ENCODE results near the gene WFS1.

Gene WFS1

GRCh38 chr4:6269616-6270511 lies at the start of gene WFS1:
Gene WFS1, plus strand, starts transcription at chr4:6269850. Its CDS starts 7,606 bp downstream, at chr4:6277456.
- DNase-seq = peak; percentile 82

GRCh38 chr4:6221301-6221850 lies 48.3 kb upstream of the WFS1 start:
- no peak for DNase-seq

GRCh38 chr4:6221851-6222760 lies 47.5 kb upstream of the WFS1 start:
- DNase-seq = no peak

GRCh38 chr4:6222761-6223292 lies 46.8 kb upstream of the WFS1 start:
- no peak for DNase-seq

GRCh38 chr4:6224735-6225134 lies 44.9 kb upstream of the WFS1 start:
- DNase-seq = no peak

- peak; percentile 6 for DNase-seq
Measured at GRCh38 chr4:6225469-6225868, 44.2 kb upstream of the WFS1 start.

- DNase-seq = no peak
Measured at GRCh38 chr4:6226506-6226905, 43.1 kb upstream of the WFS1 start.

GRCh38 chr4:6227412-6228157 lies 42.1 kb upstream of the WFS1 start:
- DNase-seq = no peak

GRCh38 chr4:6228158-6229067 lies 41.2 kb upstream of the WFS1 start:
- no peak for DNase-seq

- DNase-seq = no peak
Measured at GRCh38 chr4:6229095-6229494, 40.6 kb upstream of the WFS1 start.

- no peak for DNase-seq
Measured at GRCh38 chr4:6229671-6230501, 39.8 kb upstream of the WFS1 start.

- no peak for DNase-seq
Measured at GRCh38 chr4:6230502-6230785, 39.2 kb upstream of the WFS1 start.

- no peak for DNase-seq
Measured at GRCh38 chr4:6230827-6231662, 38.6 kb upstream of the WFS1 start.

GRCh38 chr4:6231663-6232165 lies 37.9 kb upstream of the WFS1 start:
- DNase-seq = no peak

GRCh38 chr4:6232836-6233785 lies 36.5 kb upstream of the WFS1 start:
- DNase-seq = no peak

- no peak for DNase-seq
Measured at GRCh38 chr4:6233929-6234328, 35.7 kb upstream of the WFS1 start.

GRCh38 chr4:6235012-6235411 lies 34.6 kb upstream of the WFS1 start:
- no peak for DNase-seq

All from hematopoietic multipotent progenitor cell treated with erythropoietin and hydrocortisone succinate and interleukin-3 and kit ligand, for 8 days (in vitro differentiated cells).